SKM-1 (cell line): ENCODE measurements around the gene AVL9.
A peak's percentile ranks its signal among the peaks of the same experiment; 100 is the strongest.
"Not testable (repeated sequence)": the region's sequence is repeated elsewhere in the genome, so short reads cannot be mapped to it uniquely, and the experiment has no call there.

Experiments used
- DNase-seq: peaks from one replicate; lab custom pipeline; 2025; ENCODE audit not compliant: unreplicated experiment; lab: John Stamatoyannopoulos, UW

Gene AVL9

DNA sequence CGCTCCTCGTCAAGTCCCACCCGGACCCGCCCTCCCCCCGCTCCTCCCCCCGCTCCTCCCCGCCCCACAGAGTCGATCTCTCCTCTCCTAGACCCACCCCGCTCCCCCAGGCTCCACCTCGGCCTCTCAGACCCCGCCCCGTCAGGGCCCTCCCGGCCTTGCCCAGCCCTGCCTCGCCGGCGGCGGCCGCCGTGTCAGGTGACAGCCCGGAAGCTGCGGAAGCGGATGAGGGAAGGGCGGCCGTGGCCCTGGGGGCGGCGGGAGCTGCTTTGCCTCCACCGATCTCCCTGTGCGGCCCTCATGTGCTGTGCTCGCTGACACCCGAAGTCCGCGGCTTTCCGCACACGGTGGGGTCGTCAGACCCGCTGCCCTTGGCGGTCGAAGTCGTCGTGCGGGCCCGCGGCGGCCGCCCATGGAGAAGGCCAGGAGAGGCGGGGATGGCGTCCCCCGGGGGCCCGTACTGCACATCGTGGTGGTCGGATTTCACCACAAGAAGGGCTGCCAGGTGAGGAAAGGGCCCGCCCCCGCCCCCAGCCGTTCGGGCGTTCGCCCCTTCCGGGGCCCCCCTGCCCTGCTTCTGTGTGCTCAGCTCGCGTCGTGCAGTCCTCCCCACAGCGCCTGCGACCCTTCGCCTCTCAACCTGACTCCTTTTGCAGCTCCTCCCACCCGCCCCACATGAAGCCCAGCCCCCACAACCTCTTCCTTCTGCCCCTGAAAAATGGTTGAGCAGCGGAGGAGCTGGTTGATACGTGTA is at the start of gene AVL9:
AVL9 (plus strand) TSS at position 192 of the 754 bp plus-strand sequence; CDS start at position 413, 221 bp downstream.
- DNase-seq = peak; percentile 86

DNA sequence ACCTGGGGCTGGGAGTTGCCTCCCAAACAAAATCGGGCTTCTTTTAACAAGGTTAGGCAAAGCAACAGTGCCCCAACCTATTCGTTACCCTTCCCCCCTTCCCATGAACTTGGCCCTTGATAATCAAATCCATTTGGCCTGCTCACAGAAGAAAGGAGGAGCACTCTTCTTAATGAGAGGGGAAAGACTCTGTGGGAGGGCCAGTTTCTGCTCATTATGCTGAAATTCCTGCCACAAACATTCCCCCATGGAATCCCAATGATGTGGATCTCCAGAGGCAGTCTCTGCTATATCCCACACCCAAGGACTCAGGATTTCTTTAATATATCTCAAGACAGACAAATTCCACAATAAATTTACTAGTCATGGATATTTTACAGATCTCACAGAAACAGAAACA is 48.1 kb upstream of the AVL9 start:
- no peak for DNase-seq

DNA sequence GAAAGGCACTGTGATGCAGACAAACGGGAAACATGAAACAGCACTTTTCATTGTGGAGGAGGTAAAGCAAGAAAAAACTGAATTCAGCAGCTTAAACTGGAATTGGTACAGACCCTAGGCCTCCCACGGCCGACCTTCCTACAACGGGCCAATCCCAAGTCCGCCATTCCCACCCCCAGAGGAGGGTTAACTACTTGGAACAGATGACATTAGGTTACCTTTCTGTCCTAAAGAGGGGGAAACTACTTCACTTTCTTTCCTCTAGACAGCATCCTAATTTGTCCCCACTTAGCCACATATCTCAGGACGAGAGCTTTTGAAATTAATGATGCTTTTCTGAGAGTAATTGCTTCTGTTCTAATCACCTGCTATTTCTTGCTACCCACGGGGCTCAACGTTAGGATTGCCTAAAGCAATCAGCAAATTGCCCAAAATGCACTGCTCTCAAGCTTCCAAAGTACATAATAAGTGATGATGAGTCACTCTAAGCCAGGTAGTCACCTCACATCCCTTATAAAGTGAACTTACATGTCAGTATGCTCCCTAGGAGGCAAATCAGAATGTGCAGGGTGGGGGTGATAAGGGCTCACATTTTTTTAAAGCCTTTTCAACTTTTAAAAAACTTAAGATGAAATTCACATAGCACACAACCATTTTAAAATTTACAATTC is 41.8 kb upstream of the AVL9 start:
- no peak for DNase-seq

DNA sequence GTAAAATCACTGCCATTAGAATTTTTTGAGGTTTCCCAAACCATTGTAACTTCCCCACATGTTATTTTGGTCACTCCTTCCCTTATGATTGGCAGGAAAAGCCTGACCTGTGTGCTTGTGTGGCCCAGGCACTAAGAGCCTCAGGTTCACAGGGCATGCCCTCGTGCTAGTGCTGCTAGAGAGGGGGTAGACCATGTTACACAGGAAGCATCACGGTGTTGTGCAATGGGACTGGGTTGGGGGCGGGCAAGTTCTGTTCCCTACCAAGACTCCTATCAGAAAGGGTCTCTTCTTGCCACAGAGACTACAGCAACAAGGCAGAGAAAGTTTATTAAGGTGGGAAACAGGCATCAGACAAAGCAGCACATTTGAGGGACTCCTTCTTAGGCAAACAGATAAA is 37.3 kb upstream of the AVL9 start:
- no peak for DNase-seq

DNA sequence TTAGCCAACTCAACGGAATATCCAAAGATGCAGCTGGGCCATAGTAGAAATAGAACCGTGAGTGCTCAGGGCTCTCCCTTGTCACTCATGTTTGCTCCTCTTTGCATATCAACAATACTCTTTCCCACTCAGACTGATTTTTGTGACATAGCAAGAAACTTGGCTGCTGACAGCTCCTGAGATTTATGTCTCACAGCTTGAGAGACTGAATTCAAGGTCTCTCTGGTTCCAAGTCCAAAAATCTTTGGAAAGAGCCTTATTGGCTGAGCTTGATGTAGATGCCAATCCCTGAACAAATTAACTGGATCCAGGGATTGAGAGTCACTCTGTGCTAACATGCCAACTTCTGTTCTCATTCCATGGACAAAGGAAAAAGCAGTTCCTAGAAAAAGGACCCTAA is 35.5 kb upstream of the AVL9 start:
- no peak for DNase-seq

DNA sequence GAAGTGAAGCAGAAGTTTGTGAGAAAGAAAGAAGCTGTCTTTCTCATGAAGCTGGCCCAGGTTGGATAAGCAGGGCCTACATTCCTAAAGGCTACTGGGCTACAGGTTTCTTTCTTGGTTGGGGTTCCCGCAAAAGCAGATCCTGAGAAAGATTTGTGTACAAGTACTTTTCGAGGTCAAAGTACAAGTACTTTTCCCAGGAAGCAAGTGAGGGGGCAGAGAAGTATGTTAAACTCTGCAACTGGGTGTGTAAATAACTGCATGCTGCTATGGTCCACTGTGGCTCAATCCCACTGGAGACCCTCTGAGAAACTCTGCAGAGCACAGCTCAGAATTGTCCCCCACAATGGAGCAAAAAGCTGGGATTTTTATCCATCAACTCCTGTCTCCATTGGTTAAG is 33.8 kb upstream of the AVL9 start:
- no peak for DNase-seq

DNA sequence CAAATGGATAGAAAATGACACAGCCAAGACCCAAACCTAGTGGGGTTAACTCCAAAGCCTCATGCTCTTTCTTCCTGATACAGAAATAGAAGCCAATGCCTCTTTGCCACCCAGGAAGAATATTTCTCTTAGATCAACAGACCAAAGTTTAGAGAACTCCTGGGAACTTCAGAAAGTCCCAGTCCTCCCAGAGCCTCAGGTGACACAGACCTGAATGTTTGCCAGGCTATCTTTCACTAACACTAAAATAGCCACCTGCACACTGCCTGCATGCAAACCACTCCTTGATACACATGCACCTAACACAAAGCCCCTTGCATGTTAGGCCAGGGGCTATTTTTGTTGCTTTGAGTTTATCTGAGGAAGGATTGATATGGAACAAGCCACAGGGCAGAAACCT is 32.8 kb upstream of the AVL9 start:
- DNase-seq = no peak

DNA sequence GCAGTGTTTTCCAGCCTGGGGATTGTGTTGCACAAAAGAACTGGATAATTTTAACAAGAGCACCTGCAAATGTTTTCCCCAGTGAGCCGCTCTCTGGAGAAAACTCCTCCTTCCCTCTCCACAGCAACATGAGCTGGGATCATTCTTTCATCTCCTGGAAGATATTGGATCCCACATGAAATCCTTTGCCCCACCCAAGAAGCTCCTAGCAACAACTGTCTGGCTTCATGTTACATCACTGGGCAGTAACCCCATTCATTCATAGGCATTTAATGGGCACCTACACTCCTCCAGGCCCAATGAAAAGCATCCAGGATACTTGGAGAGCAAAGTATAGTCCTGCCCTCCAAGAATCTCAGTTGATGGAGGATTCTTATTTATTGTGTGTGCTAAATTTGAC is 32.3 kb upstream of the AVL9 start:
- no peak for DNase-seq

DNA sequence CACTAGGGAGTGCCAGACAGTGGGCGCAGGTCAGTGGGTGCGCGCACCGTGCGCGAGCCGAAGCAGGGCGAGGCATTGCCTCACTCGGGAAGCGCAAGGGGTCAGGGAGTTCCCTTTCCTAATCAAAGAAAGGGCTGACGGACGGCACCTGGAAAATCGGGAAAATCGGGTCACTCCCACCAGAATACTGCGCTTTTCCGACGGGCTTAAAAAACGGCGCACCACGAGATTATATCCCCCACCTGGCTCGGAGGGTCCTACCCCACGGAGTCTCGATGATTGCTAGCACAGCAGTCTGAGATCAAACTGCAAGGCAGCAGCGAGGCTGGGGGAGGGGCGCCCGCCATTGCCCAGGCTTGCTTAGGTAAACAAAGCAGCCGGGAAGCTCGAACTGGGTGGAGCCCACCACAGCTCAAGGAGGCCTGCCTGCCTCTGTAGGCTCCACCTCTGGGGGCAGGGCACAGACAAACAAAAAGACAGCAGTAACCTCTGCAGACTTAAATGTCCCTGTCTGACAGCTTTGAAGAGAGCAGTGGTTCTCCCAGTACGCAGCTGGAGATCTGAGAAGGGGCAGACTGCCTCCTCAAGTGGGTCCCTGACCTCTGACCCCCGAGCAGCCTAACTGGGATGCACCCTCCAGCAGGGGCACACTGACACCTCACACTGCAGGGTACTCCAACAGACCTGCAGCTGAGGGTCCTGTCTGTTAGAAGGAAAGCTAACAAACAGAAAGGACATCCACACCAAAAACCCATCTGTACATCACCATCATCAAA is 30.5 kb upstream of the AVL9 start:
- not testable (repeated sequence) for DNase-seq

DNA sequence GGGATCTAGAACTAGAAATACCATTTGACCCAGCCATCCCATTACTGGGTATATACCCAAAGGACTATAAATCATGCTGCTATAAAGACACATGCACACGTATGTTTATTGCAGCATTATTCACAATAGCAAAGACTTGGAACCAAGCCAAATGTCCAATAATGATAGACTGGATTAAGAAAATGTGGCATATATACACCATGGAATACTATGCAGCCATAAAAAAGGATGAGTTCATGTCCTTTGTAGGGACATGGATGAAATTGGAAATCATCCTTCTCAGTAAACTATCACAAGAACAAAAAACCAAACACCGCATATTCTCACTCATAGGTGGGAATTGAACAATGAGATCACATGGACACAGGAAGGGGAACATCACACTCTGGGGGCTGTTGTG is 25.3 kb upstream of the AVL9 start:
- not testable (repeated sequence) for DNase-seq

DNA sequence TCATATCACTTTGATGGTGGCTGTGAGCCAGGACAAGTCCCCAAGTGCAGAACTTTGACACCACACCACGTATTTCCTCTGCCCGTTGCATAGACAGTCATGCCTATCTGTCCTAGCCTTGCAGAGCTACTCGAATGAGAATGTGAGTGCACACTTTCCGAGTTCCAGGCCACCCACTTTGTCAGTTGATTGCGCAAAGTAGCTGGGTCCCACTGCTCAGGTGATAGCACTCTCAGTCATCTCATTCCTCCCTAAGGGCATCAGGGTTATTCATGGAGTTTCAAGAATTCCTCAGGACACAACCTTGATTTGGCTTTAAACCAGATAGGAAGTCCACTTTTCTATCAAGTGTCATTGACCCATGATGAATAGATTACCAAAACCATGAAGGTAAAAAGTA is 24.4 kb upstream of the AVL9 start:
- DNase-seq = no peak

DNA sequence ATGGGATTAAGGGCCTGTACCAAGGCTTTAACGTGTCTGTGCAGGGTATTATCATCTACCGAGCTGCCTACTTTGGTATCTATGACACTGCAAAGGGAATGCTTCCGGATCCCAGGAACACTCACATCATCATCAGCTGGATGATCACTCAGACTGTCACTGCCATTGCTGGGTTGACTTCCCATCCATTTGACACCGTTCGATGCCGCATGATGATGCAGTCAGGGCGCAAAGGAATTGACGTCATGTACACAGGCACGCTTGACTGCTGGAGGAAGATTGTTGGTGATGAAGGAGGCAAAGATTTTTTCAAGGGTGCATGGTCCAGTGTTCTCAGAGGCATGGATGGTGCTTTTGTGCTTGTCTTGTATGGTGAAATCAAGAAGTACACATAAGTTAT is 23.3 kb upstream of the AVL9 start:
- DNase-seq = no peak

DNA sequence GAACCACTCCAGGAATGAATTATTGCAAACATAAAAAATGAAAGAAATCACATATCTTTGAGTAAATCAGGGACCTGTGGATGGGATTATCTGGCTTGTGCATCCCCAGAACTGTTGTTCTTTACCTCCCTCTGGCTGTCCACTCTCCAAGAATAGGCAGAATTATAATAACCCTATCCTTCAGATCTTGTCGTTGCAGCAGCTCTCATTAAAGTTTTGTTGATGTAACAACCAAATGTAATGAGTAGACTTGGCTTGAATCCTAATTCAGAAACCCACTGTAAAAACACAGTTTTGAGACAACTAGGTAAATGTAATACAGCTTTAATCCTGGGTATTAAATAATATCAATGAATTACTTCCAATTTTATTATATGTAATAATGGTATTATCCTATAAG is 21.3 kb upstream of the AVL9 start:
- DNase-seq = no peak

DNA sequence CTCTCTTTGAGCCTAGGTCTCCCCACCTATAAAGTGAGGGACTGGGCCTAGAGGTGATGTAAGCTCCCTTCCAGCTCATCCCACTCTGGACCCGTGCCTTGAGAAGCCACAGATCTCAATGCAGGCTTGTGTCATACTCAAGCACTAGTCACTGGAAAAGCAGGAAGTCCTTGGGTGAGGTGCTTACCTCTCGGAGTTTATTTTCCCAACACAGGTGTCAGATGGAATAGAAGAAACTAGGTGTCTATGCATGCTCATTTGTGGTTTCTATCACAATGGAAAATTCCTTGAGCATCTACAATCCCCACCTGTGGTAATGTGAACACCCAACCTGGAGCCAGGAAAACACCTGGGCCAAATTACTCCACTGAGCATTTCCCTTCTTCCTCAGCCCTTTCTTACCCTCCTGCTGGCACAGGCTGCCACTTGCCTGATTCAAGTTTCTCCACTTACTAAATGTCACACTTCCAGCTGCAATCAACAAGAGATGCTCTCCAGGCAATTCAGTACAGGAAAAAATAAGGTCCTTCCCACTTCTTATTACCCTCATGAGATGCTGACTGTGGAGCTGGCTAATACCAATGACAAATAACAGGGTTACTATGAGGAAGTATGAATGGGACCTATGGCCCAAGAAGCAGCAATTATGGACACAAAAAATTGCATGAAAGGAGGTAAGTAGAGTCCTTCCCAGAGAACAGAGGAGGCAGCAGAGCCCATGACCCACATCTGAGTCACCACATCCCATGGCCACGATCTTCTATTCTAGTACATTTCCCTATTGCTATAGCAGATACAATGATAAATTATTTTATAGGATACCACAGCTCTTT is 18.3 kb upstream of the AVL9 start:
- no peak for DNase-seq

DNA sequence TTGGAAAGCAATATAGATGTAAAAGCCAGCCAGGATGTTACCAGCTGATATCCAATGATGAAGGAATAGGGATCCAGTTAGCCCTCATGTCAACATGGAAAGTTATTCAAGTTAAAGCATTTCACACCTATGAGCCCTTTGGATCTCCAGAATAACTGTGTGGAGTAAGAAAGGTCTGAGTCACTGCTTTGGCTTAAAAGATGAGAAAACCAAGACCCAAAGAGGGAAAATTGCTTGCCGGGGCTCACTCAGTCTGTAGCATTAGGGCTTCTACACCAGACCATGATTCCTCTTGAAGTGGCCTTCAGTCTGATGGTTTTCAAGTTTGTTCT is 17.7 kb upstream of the AVL9 start:
- no peak for DNase-seq

DNA sequence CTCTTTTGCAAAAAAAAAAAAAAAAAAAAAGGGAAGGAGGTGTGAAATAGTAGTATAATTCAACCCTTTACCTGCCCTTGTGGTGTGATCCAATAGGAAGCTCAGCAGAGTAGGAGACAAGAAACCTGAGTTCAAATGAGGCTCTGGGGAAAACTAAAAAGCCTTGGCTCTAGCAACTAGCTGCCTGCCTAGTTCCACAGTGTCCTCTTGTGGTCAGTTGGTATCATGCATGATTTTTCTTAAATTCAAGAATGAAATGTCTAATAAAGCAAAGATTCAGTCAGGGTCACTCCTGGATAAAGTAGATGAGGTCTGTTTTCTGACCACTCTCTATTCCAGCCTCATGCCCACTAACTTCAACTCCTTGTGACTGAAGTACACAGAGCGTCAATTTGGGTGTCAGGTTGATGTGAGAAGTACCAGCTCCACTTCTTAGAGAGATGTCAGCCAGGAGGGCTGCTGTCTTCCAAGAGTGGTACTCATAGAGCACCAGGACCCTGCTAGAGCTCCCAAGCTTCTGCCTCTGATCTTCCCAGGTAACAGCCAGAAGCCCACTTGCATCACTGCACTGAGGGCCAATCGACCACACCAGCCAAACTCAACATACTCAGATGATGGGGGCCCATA is 15.6 kb upstream of the AVL9 start:
- DNase-seq = peak; percentile 36

DNA sequence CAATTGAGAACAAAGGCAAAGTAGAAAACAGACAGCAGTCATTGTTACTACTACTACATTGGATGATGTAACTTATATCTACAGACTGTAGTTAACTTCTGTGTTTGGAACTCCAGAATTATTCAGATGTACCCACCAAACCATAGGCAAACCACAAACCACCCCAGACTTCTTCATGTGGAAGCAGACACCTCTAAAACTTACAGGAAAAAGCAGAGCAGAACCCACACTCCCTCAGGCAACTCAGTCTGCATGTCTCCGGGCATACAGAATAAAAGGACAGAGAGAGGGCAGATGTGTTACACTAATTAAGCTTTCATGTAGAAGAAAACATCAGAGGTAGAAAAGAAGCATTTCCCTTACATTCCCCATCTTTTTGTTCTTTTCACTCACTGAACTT is 14.1 kb upstream of the AVL9 start:
- no peak for DNase-seq

DNA sequence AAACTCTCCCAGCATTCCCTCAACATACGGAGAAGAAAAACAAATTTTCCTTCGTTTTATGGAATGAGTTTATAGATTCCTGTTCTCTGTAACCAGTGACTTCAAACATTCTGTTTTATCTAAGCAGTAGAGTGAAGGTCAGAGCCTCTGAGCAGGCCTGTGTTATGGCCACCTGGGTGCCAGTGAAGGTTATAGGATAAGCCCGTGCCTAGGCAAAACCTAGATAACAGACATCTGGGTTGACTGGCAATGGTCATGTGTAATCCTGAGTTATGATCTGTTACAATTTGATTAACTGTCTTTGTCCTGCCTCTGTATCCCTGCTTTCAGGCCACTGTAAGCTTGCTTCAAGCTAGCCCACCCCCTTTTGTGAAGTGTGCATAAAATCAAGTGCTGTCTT is 13.4 kb upstream of the AVL9 start:
- no peak for DNase-seq

DNA sequence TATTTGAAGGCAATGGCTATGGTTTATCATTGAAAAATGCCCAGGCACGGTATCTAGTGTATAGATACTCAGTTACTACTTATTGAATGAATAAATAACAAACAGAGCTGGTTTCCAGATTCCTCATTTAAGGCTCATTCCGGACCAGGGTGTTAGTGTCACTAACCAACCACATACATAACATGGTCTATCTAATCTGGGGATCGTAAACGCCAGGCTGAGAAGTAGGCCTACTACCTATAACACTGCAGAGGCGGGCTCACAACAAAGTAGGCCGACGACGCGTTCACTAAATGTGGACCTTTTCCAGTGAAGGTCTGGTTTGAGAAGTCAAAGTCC is 5.5 kb upstream of the AVL9 start:
- DNase-seq = no peak

DNA sequence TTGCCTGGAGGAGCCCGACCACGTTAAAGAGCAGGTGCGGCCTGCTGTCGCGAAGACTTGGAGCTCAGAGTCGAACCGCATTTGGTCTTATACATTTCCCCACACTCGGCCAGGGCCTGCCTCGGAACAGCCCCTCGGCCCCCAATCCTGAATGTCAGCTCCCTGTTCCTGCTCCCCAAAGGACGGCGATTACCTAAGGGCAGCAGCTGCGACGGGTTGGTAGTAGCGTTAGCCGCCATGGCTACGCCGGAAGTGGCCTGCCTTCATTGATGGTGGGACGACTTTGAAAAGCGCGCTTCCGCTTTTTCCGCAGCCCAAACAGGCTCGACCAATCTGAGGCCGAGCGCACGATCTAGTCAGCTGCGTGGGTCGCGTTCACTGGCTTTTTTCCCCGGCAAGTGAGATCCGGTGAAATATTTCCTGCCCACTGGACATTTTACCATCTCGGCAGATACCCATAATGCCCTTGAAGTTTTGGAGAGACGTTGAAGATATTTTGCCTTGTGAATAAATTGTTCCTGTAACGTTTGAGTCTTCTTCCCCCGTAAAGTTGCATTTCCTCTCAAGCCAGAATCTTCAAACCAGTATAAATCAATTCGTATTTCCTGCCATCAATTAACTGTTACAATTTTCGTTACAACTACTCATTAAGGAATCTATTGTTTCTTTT is 5.0 kb upstream of the AVL9 start, which contains the start of gene LSM5:
LSM5 (minus strand) TSS at position 254 of the 670 bp plus-strand sequence; CDS start at position 239, 15 bp downstream.
- DNase-seq = peak; percentile 77
